GM21381 (cell line): ENCODE results near the gene ZNF584.
"Not testable (repeated sequence)": the region's sequence is repeated elsewhere in the genome, so short reads cannot be mapped to it uniquely, and the experiment has no call there.

Experiments used
- ATAC-seq: cut with Tn5 transposase; IDR thresholded peaks from one replicate; pipeline ENCODE4 v1.9.1; 2021; ENCODE audit warnings: mild to moderate bottlenecking, moderate library complexity; ENCODE audit not compliant: unreplicated experiment

ZNF584 gene

DNA sequence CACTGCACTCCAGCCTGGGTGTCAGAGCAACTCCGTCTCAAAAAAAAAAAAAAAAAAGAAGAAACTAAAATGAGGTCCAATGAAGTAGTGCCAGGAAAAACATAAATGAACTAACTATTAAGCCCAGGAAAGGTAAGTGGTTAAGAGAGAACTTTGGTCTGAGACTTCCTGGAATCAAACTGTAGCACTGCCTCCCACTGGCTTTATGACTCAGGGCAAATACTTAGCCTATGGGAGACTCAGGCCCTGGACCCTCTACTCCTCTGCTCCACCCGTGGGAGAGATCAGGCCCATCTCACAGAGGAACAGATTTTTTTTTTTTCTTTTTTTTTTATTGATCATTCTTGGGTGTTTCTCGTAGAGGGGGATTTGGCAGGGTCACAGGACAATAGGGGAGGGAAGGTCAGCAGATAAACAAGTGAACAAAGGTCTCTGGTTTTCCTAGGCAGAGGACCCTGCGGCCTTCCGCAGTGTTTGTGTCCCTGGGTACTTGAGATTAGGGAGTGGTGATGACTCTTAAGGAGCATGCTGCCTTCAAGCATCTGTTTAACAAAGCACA, 4.5 kb upstream of the ZNF584 start:
- ATAC-seq: not testable (repeated sequence)

DNA sequence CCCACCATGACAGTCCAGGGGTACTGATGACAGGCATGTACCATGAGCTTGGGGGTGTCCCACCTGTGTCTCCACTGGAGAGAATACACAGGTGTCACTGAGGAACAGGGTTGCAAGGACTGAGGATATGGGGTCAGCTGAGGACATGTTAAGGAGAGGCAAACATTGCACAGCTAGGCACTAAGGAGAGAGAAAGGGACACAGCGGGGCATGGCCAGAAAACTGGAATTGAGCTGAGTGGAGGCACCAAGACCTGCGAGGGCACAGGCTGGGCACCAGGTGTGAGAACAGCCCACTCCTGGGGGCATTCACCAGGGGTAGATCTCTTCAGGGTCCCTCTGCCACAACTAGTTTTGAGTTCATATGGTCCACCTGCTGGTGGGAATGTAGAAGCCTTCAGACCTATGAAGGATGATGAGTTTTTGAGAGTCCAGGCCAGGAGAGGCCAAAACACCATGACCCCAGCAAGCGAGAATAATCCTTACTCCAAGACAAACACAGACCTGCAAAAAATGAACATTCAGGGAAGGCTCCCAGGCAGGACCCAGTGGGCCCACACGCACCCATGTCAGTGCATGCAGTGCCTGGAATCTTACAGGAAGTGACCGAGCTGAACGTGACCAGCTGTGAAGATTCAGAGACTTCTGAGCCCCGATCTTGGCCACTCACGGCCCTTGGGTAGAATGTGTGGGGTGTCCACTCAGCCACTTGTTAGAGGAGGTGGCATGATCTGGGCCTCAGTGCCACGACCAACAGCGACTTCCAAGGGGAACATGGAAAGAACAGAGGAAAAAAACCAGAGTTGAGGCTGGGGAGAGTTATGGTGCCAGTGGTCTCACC, 1.4 kb upstream of the ZNF584 start:
- ATAC-seq: no peak

- ATAC-seq: no peak
These were observed 744 bp upstream of the ZNF584 start for GRCh38 chr19:58407658-58408151.

DNA sequence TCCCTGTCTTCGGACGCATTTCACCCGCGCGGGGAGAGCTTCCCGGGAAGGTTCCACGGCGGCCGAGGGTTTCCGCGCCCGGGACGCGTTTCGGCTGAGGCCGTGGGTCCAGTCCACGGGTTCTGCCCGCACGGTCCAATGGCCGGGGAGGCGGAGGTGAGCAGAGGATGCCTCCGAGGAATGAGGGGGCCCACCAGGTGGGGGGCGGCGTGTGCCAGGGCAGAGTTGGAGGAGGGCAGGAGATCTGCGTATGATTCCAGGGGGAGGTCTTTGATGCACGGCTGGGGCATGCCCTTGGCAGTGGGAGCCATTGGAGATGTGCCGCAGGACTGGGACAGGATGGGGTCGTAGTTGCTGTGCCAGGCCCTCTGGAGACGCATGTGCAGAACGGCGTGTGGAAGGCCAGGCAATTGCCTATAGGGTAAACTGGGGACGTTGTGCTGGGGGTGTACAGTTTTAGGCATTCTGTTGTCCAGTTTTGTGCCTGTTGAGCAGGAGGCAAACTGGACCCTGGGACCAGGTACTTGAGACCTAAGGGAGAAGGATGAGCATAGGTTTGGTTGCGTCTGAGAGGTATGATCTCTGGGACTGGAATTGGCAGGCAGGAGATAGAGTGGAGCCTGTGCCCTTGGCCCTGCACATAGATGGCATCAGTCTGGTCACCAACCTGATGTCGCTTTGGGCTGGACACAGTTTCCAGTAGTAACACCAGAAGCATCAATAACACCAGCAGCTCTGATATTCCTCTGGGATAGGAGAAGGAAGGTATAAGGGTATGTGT, 751 bp downstream of the ZNF584 start:
- no peak for ATAC-seq

DNA sequence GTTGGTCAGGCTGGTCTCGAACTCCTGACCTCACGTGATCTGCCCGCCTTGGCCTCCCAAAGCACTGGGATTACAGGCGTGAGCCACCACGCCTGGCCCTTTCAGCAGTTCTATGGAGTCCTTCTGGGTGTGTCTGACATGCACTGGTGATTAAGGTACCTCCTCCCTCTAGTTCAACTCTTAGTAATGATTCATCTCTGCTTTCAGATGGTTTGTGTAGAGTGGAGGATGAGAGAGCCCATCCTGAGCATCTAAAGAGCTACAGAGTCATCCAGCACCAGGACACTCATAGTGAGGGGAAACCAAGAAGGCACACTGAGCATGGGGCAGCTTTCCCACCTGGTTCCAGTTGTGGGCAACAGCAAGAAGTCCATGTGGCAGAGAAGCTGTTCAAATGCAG, 8.2 kb downstream of the ZNF584 start:
- no peak for ATAC-seq

DNA sequence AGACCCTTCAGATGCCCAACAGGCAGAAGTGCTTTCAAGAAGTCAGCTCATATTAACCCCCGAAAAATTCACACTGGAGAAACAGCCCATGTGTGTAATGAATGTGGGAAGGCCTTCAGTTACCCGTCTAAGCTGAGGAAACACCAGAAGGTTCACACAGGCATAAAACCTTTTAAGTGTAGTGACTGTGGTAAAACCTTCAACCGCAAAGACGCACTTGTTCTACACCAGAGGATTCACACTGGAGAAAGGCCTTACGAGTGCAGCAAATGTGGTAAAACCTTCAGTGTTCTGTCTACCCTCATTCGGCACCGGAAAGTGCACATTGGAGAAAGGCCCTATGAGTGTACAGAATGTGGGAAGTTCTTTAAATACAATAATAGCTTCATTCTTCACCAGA, 8.6 kb downstream of the ZNF584 start:
- no peak for ATAC-seq

DNA sequence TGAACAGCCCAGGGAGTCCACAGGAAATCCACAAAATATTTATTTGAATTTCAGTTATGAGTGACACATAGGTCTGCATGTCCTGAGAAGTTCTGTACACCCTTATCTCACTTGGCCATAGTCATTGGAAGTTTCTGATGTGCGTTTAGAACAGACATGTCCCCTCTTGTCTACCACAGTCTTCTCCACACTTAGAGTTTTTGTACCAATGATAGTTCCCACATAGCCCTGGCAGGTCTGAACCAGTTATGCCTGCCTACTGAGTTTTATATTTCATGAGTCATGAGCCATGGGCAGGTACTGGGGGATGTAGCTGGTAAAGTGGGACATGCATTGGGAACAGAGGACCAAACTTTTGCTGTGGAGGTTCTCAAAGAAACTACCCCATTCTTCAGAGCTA, 20.2 kb downstream of the ZNF584 start:
- ATAC-seq: no peak

- ATAC-seq: no peak
These were observed 21.3 kb downstream of the ZNF584 start for GRCh38 chr19:58429745-58430144.

DNA sequence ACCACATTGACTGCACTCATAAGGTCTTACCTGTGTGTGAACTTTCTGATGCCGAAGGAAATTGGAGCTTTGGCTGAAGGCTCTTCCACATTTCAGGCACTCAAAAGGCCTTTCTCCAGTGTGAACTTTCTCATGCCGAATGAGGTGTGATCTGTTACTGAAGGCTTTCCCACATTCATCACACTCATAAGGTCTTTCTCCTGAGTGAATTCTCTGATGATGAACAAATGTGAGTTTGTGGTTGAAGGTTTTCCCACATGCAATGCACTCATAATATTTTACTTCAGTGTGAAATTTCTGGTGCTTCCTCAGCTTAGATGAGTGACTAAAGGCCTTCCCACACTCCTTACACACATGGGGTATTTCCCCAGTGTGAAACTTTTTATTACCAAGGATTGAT, 25.8 kb downstream of the ZNF584 start:
- no peak for ATAC-seq

GRCh38 chr19:58439576-58440554, 31.4 kb downstream of the ZNF584 start, which contains the start of gene ZNF132:
Gene ZNF132 (minus strand): TSS chr19:58440153. CDS start chr19:58439821, 332 bp downstream.
- peak; percentile 94 for ATAC-seq

DNA sequence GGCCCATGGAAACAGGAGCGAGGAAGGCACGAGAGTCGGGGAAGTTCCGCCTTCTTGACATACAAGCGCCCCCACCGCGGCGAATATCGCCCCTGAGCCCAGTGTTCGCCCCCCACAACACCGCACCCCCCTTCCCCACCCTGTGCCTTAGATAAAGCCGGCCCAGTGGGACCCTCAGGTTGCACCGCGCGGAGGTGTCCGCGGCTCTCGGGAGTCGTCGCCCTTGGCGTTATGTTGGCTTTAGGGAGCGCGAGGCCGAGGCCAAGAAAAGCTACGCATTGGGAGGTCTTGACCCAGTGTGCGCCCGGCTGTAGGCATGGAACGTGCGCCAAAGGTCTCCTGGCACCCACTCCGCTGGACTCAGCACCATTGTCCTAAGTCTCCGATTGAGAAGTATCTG, 32.1 kb downstream of the ZNF584 start:
- no peak for ATAC-seq

DNA sequence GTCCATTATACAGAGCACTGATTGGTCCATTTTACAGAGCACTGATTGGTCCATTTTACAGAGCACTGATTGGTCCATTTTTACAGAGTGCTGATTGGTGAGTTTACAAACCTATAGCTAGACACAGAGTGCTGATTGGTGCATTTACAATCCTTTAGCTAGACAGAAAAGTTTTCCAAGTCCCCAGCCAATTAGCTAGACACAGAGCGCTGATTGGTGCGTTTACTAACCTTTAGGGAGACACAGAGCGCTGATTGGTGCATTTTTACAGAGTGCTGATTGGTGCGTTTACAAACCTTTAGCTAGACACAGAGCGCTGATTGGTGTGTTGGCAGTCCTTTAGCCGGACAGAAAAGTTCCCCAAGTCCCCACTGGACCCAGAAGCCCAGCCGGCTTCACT, 34.5 kb downstream of the ZNF584 start:
- ATAC-seq: not testable (repeated sequence)

DNA sequence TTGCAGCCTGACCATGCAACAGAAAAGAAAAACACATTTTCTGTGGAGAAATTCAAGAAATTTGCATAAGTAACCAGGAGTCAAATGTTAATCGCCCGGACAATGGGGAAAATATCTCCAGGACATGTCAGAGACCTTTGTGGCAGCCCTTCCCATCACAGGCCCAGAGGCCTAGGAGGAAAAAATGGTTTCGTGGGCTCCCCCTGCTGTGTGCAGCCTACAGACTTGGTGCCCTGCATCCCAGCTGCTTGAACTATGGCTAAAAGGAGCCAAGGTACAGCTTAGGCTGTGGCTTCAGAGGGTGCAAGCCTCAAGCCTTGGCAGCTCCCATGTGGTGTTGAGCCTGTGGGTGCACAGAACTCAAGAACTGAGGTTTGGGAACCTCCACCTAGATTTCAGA, 40.4 kb downstream of the ZNF584 start:
- ATAC-seq: not testable (repeated sequence)

GRCh38 chr19:58449980-58450379, 41.5 kb downstream of the ZNF584 start:
- not testable (repeated sequence) for ATAC-seq

DNA sequence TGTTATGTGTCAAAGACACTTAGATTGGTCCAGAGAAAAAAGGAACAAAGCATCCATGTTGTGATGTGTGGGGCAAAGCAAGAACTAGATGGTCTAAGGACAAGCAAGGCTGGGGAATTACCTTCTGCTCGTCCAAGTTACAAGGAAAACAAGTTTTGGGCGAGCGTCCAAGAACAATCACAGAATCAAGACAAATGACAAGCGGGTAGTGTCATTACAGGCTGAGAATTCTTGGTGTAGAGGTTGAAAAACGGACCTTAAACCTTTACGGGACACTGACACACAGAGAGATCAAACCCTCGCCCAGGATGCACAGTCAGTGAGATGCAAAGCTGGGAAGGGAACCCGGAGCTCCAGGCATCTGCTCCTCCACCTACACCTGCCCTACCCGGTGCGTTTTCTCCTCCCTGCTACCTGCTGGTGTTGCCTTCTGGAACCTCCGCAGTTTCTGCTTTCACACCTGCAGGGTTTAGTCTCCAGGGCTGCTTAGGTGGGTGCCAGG, 42.5 kb downstream of the ZNF584 start:
- peak; percentile 3 for ATAC-seq

DNA sequence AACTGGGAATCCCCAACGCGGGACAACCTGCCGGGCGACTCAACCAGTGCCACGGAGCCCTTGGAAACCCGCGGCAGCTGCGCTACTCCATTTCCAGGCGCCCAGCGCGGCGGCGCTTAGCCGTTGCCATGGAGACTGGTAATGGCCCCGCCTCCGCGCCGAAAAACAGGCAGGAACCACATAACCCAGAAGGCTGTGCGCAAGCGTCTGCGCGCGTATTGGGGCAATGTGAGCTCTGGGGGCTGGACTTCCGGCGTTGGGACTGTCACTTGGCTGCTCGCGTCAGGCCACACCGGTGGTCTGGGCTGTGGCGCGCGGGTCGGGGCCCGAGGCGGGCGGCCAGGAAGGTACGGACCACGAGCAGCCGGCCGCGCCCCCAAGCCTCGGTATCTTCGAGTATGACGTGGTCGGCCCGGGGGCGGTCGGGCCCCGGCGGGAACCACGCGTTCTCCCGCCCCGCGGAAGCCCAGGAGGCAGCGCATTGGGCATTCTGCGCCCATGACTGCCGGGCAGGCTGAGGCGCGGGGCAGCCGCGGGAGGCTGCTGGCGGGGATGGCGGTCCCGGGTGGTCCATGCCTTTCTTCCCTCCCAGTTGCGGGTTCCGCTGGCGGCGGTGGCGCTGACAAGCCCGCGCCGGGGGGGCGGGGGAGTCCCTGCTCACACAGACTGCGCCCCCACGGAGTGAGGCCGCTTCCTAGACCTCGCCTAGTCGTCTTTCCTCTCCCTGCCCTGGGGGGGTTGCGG, 43.1 kb downstream of the ZNF584 start, which contains the start of gene ZNF324B:
Gene ZNF324B (plus strand): TSS at position 265 of the 744 bp plus-strand sequence. CDS start 2,080 bp downstream, outside the sequence.
- ATAC-seq: peak; percentile 93

DNA sequence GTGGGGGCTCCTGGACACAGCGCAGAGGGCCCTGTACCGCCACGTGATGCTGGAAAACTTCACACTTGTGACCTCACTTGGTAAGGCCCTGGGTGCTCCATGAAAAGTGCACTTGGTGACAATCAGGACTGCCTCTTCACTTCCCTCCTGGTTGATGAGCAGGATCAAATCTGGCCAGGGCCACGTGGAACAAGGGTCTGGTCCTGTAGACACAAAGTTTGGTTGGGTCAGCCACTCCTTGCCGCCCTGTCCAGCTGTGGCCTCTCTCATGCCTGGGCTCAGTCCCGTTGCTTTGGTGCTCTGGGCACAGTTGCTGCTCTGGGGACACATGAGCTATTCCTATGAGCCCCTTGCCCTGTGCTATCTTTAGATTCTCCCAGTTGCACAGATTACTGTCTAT, 45.3 kb downstream of the ZNF584 start:
- ATAC-seq: no peak

DNA sequence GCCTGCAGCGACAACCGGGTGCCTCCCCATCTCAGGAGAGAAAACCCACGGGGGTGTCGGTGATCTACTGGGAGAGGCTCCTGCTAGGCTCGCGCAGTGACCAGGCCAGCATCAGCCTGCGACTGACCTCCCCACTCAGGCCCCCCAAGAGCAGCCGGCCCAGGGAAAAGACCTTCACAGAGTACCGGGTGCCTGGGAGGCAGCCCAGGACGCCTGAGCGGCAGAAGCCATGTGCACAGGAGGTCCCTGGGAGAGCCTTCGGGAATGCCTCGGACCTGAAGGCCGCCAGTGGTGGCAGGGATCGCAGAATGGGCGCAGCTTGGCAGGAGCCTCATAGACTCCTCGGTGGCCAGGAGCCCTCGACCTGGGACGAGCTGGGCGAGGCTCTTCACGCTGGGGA, 46.9 kb downstream of the ZNF584 start:
- ATAC-seq: no peak

DNA sequence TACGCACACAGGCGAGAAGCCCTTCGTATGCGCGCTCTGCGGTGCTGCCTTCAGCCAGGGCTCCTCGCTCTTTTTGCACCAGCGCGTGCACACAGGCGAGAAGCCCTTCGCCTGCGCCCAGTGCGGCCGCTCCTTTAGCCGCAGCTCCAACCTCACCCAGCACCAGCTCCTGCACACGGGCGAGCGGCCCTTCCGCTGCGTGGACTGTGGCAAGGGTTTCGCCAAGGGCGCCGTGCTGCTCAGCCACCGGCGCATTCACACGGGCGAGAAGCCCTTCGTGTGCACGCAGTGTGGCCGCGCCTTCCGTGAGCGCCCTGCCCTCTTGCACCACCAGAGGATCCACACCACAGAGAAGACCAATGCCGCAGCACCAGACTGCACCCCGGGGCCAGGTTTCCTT, 47.7 kb downstream of the ZNF584 start:
- ATAC-seq: no peak
